Measurements from ENCODE around the gene CELA3A.
"Not testable (repeated sequence)": the region's sequence is repeated elsewhere in the genome, so short reads cannot be mapped to it uniquely, and the experiment has no call there.

The CELA3A gene

GRCh38 chr1:22021061-22021460 lies 19.6 kb downstream of the CELA3A start:
- DNase-seq, result no peak

GRCh38 chr1:22024485-22025367 lies 23.3 kb downstream of the CELA3A start:
- peak; percentile 75 for DNase-seq

DNA sequence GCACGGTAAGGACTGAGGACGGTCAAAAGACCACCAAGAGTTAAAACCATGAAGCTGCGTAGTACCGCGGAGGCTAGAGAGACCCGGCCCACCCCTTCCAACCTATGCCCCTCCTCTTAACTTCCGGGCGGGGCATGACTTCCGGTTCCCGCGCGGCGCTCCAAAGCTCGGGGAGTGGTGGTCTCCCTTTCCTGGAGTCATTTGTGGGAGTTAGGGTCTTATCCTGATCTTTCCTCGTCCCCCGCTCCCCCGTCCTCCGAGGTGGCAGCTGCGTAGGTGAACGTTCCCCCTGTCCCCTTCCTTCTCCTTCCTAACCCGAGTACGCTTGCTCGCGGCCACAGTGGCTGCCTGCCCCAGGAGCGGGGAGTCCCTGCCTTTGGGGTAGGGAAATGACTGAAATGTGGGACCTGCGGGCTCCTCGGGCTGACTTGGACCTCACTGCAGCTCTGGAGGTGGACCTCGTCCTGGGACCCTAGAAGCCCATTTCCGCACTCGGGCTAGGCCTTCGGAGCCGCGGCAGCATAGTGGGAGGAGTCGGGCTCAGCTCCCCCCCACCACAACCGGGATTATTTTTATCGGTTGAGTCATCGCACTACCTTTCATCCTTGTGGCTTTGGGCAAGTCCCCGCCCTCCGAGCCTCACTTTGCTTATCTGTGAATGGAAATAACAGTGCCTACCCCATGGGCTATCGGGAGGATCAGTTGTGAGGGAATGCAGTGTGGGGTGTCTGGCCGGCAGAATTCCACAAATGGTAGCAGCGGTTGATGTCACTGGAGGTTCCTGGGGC lies 24.1 kb downstream of the CELA3A start:
- DNase-seq, result peak; percentile 85

DNA sequence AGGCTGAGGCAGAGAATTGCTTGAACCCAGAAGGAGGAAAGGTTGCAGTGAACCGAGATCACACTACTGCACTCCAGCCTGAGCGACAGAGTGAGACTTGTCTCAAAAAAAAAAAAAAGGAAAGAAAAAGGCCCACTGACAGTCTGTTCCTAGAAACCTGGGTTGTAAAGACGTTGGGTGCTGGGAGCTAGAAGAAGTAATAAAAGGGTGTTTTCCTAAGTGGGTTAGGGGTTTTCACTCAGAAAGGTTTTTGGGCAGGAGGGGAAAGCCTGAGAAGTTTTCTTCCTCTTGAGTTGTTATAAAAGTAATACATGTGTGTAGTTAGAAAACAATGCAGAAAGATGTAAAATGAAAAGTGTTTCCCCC lies 25.4 kb downstream of the CELA3A start:
- no peak for DNase-seq

- DNase-seq, result no peak
These were observed 28.6 kb downstream of the CELA3A start for GRCh38 chr1:22030057-22030456.

DNA sequence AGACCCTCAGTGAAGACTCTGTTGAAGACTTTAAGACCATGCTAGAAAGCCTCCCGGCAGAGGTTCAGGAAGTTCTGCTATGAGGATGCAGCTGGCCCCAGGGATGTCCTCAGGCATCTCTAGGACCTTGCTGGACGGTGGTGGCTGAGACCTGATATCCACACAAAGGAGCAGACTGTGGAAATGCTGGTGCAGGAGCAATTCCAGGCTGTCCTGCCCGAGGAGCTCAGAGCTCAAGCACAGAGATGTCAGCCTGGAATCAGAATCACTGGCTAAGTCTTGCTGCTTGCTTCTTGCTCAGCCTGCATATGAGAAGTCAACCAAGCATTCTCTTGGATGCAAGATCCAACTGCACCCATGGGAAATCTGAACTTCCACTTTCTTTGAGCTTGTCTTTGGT lies 29.0 kb downstream of the CELA3A start:
- no peak for DNase-seq

GRCh38 chr1:22031214-22031962 lies 29.9 kb downstream of the CELA3A start:
- DNase-seq, result no peak

GRCh38 chr1:22034834-22035233 lies 33.4 kb downstream of the CELA3A start:
- DNase-seq, result not testable (repeated sequence)

DNA sequence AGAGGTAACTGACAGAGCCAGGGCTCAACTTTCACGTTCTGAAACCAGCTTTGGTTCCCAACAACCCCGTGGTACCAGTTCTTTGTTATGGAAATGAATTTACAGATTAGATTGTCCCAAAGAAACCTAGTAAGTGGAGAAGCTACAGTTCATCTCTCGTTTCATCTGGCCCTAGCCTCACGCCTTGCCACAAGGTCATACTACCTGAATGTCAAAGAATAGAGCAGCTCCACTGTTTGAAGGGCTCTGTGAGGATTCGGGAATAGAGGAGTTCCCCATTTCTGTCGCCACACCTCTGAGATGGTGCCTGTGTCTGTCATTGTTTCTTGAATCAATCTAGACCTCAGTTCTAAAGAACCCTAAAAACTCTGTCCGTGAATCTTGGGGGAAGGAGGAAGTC lies 36.1 kb downstream of the CELA3A start:
- DNase-seq, result no peak

GRCh38 chr1:22038036-22038435 lies 36.6 kb downstream of the CELA3A start:
- no peak for DNase-seq

DNA sequence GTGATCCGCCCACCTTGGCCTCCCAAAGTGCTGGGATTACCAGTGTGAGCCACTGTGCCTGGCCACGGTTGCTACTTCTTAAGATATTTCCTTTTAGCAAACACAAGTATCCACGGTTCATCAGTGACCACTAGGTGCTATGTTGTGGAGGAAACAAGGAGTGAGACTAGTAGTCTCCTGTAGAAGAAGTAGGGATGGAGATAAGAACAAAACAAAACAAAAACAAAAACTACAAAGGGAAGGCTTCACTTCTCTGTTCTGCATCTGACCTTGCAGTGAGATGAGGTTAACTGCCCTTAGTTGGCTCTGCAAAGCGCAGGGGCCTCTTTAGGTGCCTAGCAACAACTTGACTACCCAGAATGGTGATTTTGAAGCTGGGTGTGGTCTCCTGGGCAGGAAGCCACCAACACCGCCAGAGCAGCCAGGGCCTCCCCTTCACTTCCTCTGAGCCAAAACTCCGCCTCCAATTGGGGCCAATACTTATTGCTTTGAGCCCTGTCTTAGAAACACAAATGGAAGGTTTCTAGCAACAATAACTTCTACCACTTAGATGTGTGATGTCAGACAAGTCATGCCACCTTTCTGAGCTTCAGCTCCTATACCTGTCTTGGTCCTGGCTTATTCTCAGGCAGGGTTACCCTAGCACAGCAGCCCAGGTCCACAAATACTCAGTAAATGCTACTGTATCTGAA lies 38.3 kb downstream of the CELA3A start:
- DNase-seq, result peak; percentile 84

- no peak for DNase-seq
These were observed 38.8 kb downstream of the CELA3A start for GRCh38 chr1:22040286-22040623.

GRCh38 chr1:22041505-22041904 lies 40.0 kb downstream of the CELA3A start:
- no peak for DNase-seq

- no peak for DNase-seq
These were observed 41.8 kb downstream of the CELA3A start for GRCh38 chr1:22043198-22043769.

GRCh38 chr1:22044690-22045420 lies 43.4 kb downstream of the CELA3A start:
- no peak for DNase-seq

- DNase-seq, result no peak
These were observed 44.3 kb downstream of the CELA3A start for GRCh38 chr1:22045604-22046228.

GRCh38 chr1:22048351-22049192 lies 47.1 kb downstream of the CELA3A start:
- no peak for DNase-seq

GRCh38 chr1:22050330-22050729 lies 48.9 kb downstream of the CELA3A start:
- no peak for DNase-seq

DNA sequence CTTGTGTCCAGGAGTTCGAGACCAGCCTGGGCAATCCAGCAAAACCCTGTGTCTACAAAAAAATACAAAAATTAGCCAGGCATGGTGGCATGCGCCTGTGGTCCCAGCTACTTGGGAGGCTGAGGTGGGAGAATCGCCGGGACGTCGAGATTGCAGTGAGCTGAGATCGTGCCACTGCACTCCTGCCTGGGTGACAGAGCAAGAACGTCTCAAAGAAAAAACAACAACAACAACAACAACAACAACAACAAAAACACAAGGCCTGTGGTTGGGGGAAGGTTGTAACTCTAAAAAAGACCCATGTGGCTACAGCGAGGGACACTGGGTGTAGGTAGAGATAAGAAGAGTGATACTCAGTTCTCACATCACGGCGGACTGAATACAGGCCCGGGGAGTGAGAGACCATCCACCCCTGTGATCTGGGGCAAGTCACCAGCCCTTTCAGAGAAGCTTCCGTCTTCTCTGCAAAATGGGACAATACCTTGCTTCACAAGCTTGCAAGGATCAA lies 50.2 kb downstream of the CELA3A start:
- no peak for DNase-seq
